DND-41 (cell line): ENCODE data around the gene MRAS.

Experiments used
- ATAC-seq: fragments of 200-7000 bp; cut with Tn5 transposase; 3 replicates; pipeline ENCODE4 v1.9.1; 2021; ENCODE audit warnings: low read depth; ENCODE audit not compliant: insufficient read depth
- DNase-seq: peaks from one replicate; pipeline ENCODE4 v3.0.0-alpha.2; 2020
- H2AFZ ChIP-seq: 2 replicates; pipeline ENCODE4 v1.6.0; 2012; ENCODE audit warnings: low read depth, low read length
- H3K27ac ChIP-seq: 2 replicates; pipeline ENCODE4 v1.5.1; 2012; ENCODE audit warnings: low read length, inconsistent platforms
- H3K27me3 ChIP-seq: fragments of 200-600 bp; sonication (generic); 2 replicates; pipeline ENCODE4 v1.6.0; 2012; ENCODE audit warnings: low read length, mild to moderate bottlenecking, inconsistent platforms; ENCODE audit not compliant: insufficient read depth, poor library complexity
- H3K36me3 ChIP-seq: 2 replicates; pipeline ENCODE4 v1.5.1; 2012; ENCODE audit warnings: low read length, inconsistent platforms; ENCODE audit not compliant: insufficient read depth
- H3K4me1 ChIP-seq: 2 replicates; pipeline ENCODE4 v1.5.1; 2012; ENCODE audit warnings: mild to moderate bottlenecking, low read length; ENCODE audit not compliant: insufficient read depth
- H3K4me2 ChIP-seq: 2 replicates; pipeline ENCODE4 v1.6.0; 2012; ENCODE audit warnings: mild to moderate bottlenecking, moderate library complexity, low read length, inconsistent platforms; ENCODE audit not compliant: insufficient read depth
- H3K4me3 ChIP-seq, 2 experiments: fragments of 200-600 bp in 1 of 2; shearing (Covaris generic) in 1 of 2; 2 replicates each; pipeline ENCODE4 v1.5.1; 2012 to 2016; ENCODE audit warnings: inconsistent platforms in 2 of 2, low read length in 2 of 2, mild to moderate bottlenecking in 2 of 2, low read depth in 1 of 2, moderate library complexity in 1 of 2
- H3K79me2 ChIP-seq: 2 replicates; pipeline ENCODE4 v1.6.0; 2012; ENCODE audit warnings: low read length, inconsistent platforms; ENCODE audit not compliant: insufficient read depth
- H3K9ac ChIP-seq: 2 replicates; pipeline ENCODE4 v1.6.0; 2012; ENCODE audit warnings: low read depth, mild to moderate bottlenecking, inconsistent platforms, low read length, moderate library complexity
- H3K9me3 ChIP-seq: 2 replicates; pipeline ENCODE4 v1.5.1; 2012; ENCODE audit warnings: low read length, moderate library complexity, mild to moderate bottlenecking, inconsistent platforms; ENCODE audit not compliant: insufficient read depth, severe bottlenecking
- H4K20me1 ChIP-seq: 2 replicates; pipeline ENCODE4 v1.6.0; 2012; ENCODE audit warnings: low read length; ENCODE audit not compliant: insufficient read depth
- EZH2 ChIP-seq: IDR thresholded peaks from 3 replicates; pipeline ENCODE4 v1.6.1; 2012; ENCODE audit warnings: borderline replicate concordance, low read depth, mild to moderate bottlenecking, moderate library complexity, low read length, inconsistent platforms; ENCODE audit not compliant: severe bottlenecking
- TF ChIP-seq, protein P1 (sequence below): IDR thresholded peaks from 2 replicates; pipeline ENCODE4 v1.5.1; 2012; ENCODE audit warnings: borderline replicate concordance, low read length, moderate library complexity, mild to moderate bottlenecking; ENCODE audit not compliant: poor library complexity, severe bottlenecking; ENCODE audit errors: extremely low read depth

MRAS gene

DNA sequence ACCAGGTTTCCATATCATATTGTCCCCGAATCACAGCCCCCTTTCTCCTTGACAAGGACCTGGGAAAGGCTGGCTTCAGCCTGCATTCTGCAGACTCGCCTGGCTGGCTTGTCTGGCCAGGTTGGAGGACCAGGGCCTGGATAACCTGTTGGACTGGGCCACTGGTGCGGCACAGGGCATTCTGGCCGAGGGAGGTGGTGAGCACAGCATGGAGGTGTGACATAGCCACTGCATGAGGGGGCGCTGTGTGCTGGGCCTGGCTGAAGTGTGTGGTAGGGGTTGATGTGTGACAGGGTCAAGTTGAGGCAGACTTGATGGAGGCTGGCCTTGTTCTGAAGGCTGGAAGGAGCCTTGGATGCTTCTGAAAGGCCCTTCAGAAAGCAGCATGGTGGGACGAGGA, 88.9 kb downstream of the MRAS start:
- Histone ChIP-seq H3K9ac (no peak overlapping the region), H3K27me3 (peaks cover 4% of the 10 kb centered on the region), H2AFZ (no peak overlapping the region), H3K27ac (no peak overlapping the region), H3K9me3 (no peaks in the 10 kb centered on the region), H4K20me1 (no peaks in the 10 kb centered on the region), H3K4me2 (no peak overlapping the region), H3K36me3 (no peaks in the 10 kb centered on the region), H3K4me3 (no peak overlapping the region), H3K79me2 (no peaks in the 10 kb centered on the region), H3K4me1 (no peaks in the 10 kb centered on the region)
- ATAC-seq (no peak), DNase-seq (no peak)
- TF ChIP-seq, protein P1, sequence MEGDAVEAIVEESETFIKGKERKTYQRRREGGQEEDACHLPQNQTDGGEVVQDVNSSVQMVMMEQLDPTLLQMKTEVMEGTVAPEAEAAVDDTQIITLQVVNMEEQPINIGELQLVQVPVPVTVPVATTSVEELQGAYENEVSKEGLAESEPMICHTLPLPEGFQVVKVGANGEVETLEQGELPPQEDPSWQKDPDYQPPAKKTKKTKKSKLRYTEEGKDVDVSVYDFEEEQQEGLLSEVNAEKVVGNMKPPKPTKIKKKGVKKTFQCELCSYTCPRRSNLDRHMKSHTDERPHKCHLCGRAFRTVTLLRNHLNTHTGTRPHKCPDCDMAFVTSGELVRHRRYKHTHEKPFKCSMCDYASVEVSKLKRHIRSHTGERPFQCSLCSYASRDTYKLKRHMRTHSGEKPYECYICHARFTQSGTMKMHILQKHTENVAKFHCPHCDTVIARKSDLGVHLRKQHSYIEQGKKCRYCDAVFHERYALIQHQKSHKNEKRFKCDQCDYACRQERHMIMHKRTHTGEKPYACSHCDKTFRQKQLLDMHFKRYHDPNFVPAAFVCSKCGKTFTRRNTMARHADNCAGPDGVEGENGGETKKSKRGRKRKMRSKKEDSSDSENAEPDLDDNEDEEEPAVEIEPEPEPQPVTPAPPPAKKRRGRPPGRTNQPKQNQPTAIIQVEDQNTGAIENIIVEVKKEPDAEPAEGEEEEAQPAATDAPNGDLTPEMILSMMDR = no peak
- no peak for TF ChIP-seq EZH2

DNA sequence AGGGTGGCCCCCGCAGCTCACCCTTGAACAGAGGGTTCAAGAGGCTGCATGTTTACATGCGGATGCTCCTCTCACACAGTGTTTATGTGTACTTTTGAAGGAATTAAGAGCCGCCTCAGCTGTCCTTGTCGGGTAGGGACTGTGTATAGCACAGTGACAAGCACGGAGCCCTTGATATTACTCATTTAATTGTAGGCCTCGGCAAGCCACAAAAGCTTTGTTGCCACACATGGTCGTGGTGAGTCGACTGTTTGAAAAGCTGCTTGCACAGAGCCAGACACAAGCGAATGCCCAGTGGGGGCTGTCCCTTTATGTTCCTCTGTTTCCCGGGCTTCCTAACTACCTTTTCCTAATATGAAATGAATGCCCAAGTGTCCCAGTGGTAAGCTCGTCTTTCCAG, 90.5 kb downstream of the MRAS start:
- Histone ChIP-seq H3K36me3 (no peaks in the 10 kb centered on the region), H3K79me2 (no peaks in the 10 kb centered on the region), H3K9ac (no peak overlapping the region), H3K27me3 (no peaks in the 10 kb centered on the region), H4K20me1 (no peaks in the 10 kb centered on the region), H3K4me2 (no peak overlapping the region), H3K27ac (no peak overlapping the region), H3K4me1 (no peaks in the 10 kb centered on the region), H2AFZ (no peak overlapping the region), H3K9me3 (no peaks in the 10 kb centered on the region), H3K4me3 (no peak overlapping the region)
- TF ChIP-seq EZH2 = no peak
- TF ChIP-seq, protein P1 = no peak
- DNase-seq (no peak), ATAC-seq (no peak)

DNA sequence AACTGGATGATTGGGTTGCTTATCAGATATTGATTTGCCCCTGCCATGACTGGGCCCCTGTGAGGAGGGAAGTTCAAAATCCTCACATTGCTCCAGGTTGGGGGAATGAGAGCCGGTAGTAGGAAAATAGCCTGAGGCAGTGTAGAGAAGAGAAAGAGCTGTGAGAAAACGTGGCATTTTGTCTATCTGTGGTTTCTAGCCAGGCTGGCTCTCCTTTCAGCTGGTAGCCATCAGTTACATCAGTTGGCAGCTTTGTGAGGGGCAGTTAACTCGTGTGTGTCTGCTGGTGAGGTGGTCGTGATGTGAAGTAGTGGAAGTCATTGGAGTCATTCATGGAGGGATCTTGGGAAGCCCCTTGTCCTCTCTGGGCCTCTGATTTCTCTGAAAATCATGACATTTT, 91.3 kb downstream of the MRAS start:
- Histone ChIP-seq H2AFZ (no peak overlapping the region), H3K4me3 (no peak overlapping the region), H3K9me3 (no peaks in the 10 kb centered on the region), H3K4me2 (no peak overlapping the region), H3K27me3 (no peaks in the 10 kb centered on the region), H4K20me1 (no peaks in the 10 kb centered on the region), H3K4me1 (no peaks in the 10 kb centered on the region), H3K36me3 (no peaks in the 10 kb centered on the region), H3K9ac (no peak overlapping the region), H3K27ac (no peak overlapping the region), H3K79me2 (no peaks in the 10 kb centered on the region)
- TF ChIP-seq, protein P1 = no peak
- TF ChIP-seq EZH2 = no peak
- no peak for ATAC-seq
- no peak for DNase-seq

DNA sequence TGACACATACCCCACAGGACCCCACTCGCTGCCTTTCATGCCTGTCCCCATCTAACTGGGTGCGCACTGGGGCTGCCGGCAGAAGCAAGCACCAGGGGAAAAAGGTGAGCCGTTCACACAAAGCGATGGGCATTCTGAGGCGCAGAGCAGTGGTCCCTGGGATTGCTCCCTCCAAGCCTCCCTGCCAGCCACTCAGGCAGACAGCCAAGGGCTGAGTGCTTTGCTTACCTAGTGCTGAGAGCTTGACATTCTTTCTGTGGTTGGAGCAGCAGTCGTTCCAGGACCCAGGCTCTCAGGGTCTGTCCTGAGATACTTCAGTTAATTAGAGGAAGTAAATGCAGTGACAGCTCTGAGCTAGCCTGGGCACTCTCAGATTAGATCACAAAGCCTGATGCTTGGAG, 91.7 kb downstream of the MRAS start:
- H3K4me2 ChIP-seq = no peak overlapping the region
- H3K27ac ChIP-seq = no peak overlapping the region
- no peaks in the 10 kb centered on the region for H3K36me3 ChIP-seq
- no peak for TF ChIP-seq EZH2
- TF ChIP-seq, protein P1 = no peak
- no peaks in the 10 kb centered on the region for H4K20me1 ChIP-seq
- ATAC-seq (no peak), DNase-seq (no peak)
- no peak overlapping the region for H3K4me3 ChIP-seq
- no peaks in the 10 kb centered on the region for H3K79me2 ChIP-seq
- H3K4me1 ChIP-seq = no peaks in the 10 kb centered on the region
- H3K27me3 ChIP-seq = no peaks in the 10 kb centered on the region
- no peak overlapping the region for H2AFZ ChIP-seq
- H3K9ac ChIP-seq = no peak overlapping the region
- no peaks in the 10 kb centered on the region for H3K9me3 ChIP-seq
